Keratinocyte (primary cell): ENCODE results near the gene ZNF445. TPM values are rescaled to one million over a fixed set of nuclear protein-coding genes. Genes with fewer than 3 reads are reported as not detected.

Experiments
- DNase-seq: peaks from one replicate; pipeline ENCODE4 v3.0.0-alpha.2; 2011; ENCODE audit warnings: low read depth, missing footprints, low spot score
- FAIRE-seq: peaks from 2 replicates; lab custom pipeline; 2011; peaks lifted over from hg19 to GRCh38; lab: Jason Lieb, UNC
- H2AFZ ChIP-seq: 2 replicates; pipeline ENCODE4 v1.6.0; 2012; ENCODE audit warnings: low read length, control low read depth, inconsistent platforms; ENCODE audit not compliant: control insufficient read depth
- H3K27ac ChIP-seq: 2 replicates; pipeline ENCODE4 v1.5.1; 2011; ENCODE audit warnings: low read length; ENCODE audit not compliant: control insufficient read depth, insufficient read depth
- H3K27me3 ChIP-seq: 3 replicates; pipeline ENCODE4 v1.6.0; 2011; ENCODE audit warnings: low read length; ENCODE audit not compliant: control insufficient read depth, insufficient read depth; ENCODE audit errors: extremely low read depth
- H3K36me3 ChIP-seq, 2 experiments: 2 replicates in 1 of 2; 3 replicates in 1 of 2; pipeline ENCODE4 v1.5.1; 2011; ENCODE audit warnings: low read length in 2 of 2, mild to moderate bottlenecking in 1 of 2; ENCODE audit not compliant: control insufficient read depth in 2 of 2, insufficient read depth in 2 of 2; ENCODE audit errors: extremely low read depth in 1 of 2
- H3K4me1 ChIP-seq: 3 replicates; pipeline ENCODE4 v1.5.1; 2011; ENCODE audit warnings: low read length; ENCODE audit not compliant: control insufficient read depth, insufficient read depth; ENCODE audit errors: extremely low read depth
- H3K4me2 ChIP-seq: 3 replicates; pipeline ENCODE4 v1.6.0; 2011; ENCODE audit warnings: low read depth, low read length; ENCODE audit not compliant: control insufficient read depth, insufficient read depth; ENCODE audit errors: extremely low read depth
- H3K4me3 ChIP-seq, 3 experiments: fragments of 200-600 bp in 1 of 3; sonication (generic) in 1 of 3; 2 replicates in 2 of 3; 3 replicates in 1 of 3; pipeline ENCODE4 v1.5.1; 2011 to 2016; ENCODE audit warnings: low read length in 3 of 3, mild to moderate bottlenecking in 3 of 3, control low read depth in 2 of 3, inconsistent platforms in 1 of 3, low read depth in 1 of 3, mixed read lengths in 1 of 3, mixed run types in 1 of 3, moderate library complexity in 1 of 3; ENCODE audit not compliant: control insufficient read depth in 2 of 3, insufficient read depth in 2 of 3; ENCODE audit errors: extremely low read depth in 1 of 3
- H3K79me2 ChIP-seq: 2 replicates; pipeline ENCODE4 v1.6.0; 2012; ENCODE audit warnings: low read length; ENCODE audit not compliant: control insufficient read depth, insufficient read depth
- H3K9ac ChIP-seq: 3 replicates; pipeline ENCODE4 v1.6.0; 2011; ENCODE audit warnings: low read length; ENCODE audit not compliant: control insufficient read depth, insufficient read depth; ENCODE audit errors: extremely low read depth
- H3K9me1 ChIP-seq: 3 replicates; pipeline ENCODE4 v1.6.0; 2011; ENCODE audit warnings: low read length; ENCODE audit not compliant: control insufficient read depth, insufficient read depth; ENCODE audit errors: extremely low read depth
- H3K9me3 ChIP-seq: 2 replicates; pipeline ENCODE4 v1.5.1; 2012; ENCODE audit warnings: low read depth, low read length; ENCODE audit not compliant: control insufficient read depth
- H4K20me1 ChIP-seq: 3 replicates; pipeline ENCODE4 v1.6.0; 2011; ENCODE audit warnings: low read length; ENCODE audit not compliant: control insufficient read depth, insufficient read depth; ENCODE audit errors: extremely low read depth
- EZH2 ChIP-seq: IDR thresholded peaks from one replicate; pipeline ENCODE4 v1.6.1; 2012; ENCODE audit warnings: inconsistent platforms, mild to moderate bottlenecking, low read length, moderate library complexity
- dilution Hi-C: fragments of 300-500 bp; cut with MboI; formaldehyde crosslinking; loops from one replicate; pipeline ENCODE4 v1.7.0; 2020; ENCODE audit warnings: low sequenced_read_pairs; ENCODE audit not compliant: extremely low pct_ligation_motif_present
- polyA plus RNA-seq, 5 experiments: library from polyadenylated mRNA; depleted of rRNA in 3 of 5; stranded (reverse) in 3 of 5; stranded (forward) in 1 of 5; unstranded in 1 of 5; fragments of >200 nt; gene quantifications; 1 replicate in 1 of 5; 2 replicates in 3 of 5; 3 replicates in 1 of 5; pipeline versions ENCODE4 v1.2.1 to v1.2.3, GENCODE V29; 2011 to 2012; ENCODE audit warnings: missing spikeins in 2 of 5, low read depth in 1 of 5, low replicate concordance in 1 of 5
- TF ChIP-seq, protein P1 (sequence below), 3 experiments: IDR thresholded peaks in 1 of 3; conservative IDR thresholded peaks in 1 of 3; optimal IDR thresholded peaks in 1 of 3; 2 replicates in 2 of 3; 3 replicates in 1 of 3; pipeline versions ENCODE3 to v1.5.1; 2011; ENCODE audit warnings: low read length in 3 of 3, mild to moderate bottlenecking in 3 of 3, moderate library complexity in 2 of 3, control low read depth in 1 of 3, inconsistent platforms in 1 of 3; ENCODE audit not compliant: insufficient read depth in 2 of 3; ENCODE audit errors: extremely low read depth in 1 of 3

ZNF445 gene
- polyA plus RNA-seq, 1 donor (not counting 4 experiments of a cell fraction or from before 2014, with no cell fraction given) = 3.3 TPM

DNA sequence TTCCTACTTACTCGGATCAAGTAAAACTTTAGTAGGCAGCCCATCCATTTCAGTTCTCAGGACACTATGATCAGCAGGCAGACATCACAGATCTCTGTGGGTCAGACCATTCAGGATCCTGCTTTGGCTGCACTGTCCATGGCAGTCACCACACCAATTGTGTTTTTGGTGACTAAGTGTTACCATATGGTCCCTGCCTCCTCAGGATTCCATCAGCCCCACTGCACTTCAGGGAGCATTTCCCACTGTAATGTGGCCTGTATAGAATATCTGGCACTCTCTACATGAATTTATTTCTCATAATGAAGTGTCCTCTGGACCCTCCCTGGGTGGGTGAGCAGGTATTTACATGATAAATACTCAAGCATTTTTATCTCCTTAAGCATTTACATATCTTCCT, 41.3 kb downstream of the ZNF445 start:
- no peaks in the 10 kb centered on the region for H3K79me2 ChIP-seq
- H3K27ac ChIP-seq = no peak overlapping the region
- no peaks in the 10 kb centered on the region for H4K20me1 ChIP-seq
- H3K9me1 ChIP-seq = no peaks in the 10 kb centered on the region
- no peaks in the 10 kb centered on the region for H3K27me3 ChIP-seq
- peaks cover 0 to 2% of the 10 kb centered on the region in 2 experiments for H3K36me3 ChIP-seq
- no peaks in the 10 kb centered on the region for H3K9me3 ChIP-seq
- dilution Hi-C loops = no loop called here
- no peak overlapping the region for H3K4me2 ChIP-seq
- TF ChIP-seq, protein P1, sequence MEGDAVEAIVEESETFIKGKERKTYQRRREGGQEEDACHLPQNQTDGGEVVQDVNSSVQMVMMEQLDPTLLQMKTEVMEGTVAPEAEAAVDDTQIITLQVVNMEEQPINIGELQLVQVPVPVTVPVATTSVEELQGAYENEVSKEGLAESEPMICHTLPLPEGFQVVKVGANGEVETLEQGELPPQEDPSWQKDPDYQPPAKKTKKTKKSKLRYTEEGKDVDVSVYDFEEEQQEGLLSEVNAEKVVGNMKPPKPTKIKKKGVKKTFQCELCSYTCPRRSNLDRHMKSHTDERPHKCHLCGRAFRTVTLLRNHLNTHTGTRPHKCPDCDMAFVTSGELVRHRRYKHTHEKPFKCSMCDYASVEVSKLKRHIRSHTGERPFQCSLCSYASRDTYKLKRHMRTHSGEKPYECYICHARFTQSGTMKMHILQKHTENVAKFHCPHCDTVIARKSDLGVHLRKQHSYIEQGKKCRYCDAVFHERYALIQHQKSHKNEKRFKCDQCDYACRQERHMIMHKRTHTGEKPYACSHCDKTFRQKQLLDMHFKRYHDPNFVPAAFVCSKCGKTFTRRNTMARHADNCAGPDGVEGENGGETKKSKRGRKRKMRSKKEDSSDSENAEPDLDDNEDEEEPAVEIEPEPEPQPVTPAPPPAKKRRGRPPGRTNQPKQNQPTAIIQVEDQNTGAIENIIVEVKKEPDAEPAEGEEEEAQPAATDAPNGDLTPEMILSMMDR (optimal IDR thresholded peaks at IDR 0.05 in 1 of 3, IDR thresholded peaks at IDR 0.05 in 1 of 3, conservative IDR thresholded peaks at IDR 0.05 in 1 of 3; ENCODE audit: extremely low read depth in 1 of 3, insufficient read depth in 2 of 3, low read length in 3 of 3) = no peak
- no peak for TF ChIP-seq EZH2
- no peaks in the 10 kb centered on the region for H3K4me1 ChIP-seq
- H3K9ac ChIP-seq = no peak overlapping the region
- H3K4me3 ChIP-seq = no peak overlapping the region
- no peak overlapping the region for H2AFZ ChIP-seq
- DNase-seq (no peak), FAIRE-seq (no peak)

DNA sequence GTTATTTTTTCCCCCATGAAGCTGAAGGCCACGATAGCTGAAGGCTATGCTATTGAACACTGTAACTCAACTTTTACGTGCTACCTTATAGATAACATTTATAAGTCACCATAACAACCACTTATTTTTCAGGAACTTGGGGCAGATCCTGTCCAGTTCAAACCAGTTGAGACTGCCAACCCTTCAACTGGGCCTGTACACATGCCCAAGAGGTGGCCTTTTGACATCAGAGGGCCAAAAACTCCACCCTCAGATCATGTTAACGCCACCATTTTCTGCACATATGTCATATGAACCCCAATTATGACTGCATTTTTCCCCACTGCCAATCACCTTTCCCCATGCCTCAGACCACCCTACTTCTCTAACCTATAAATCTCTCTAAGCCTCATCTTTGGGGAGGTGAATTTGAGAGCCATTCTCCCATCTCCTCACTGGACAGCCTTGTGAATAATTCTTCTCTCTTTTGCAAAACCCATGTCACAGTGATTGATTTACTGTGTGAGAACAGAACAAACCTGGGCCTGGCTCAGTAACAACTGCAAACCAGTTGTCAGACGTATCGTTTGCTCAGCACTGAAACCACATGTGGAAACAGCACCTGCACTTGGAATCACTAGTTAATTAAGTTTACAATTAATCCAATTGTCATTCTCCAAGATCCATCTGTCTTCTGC, 42.5 kb downstream of the ZNF445 start:
- dilution Hi-C loops = no loop called here
- no peak overlapping the region for H3K27ac ChIP-seq
- no peaks in the 10 kb centered on the region for H3K9me3 ChIP-seq
- no peaks in the 10 kb centered on the region for H3K27me3 ChIP-seq
- no peaks in the 10 kb centered on the region for H3K79me2 ChIP-seq
- H3K36me3 ChIP-seq = peaks cover 0 to 2% of the 10 kb centered on the region in 2 experiments
- FAIRE-seq = no peak
- DNase-seq = no peak
- TF ChIP-seq EZH2 = no peak
- TF ChIP-seq, protein P1 (optimal IDR thresholded peaks at IDR 0.05 in 1 of 3, IDR thresholded peaks at IDR 0.05 in 1 of 3, conservative IDR thresholded peaks at IDR 0.05 in 1 of 3; ENCODE audit: extremely low read depth in 1 of 3, insufficient read depth in 2 of 3, low read length in 3 of 3) = no peak
- H3K4me3 ChIP-seq = no peak overlapping the region
- no peaks in the 10 kb centered on the region for H4K20me1 ChIP-seq
- H3K9me1 ChIP-seq = no peaks in the 10 kb centered on the region
- H3K9ac ChIP-seq = no peak overlapping the region
- H2AFZ ChIP-seq = no peak overlapping the region
- no peak overlapping the region for H3K4me2 ChIP-seq
- H3K4me1 ChIP-seq = no peaks in the 10 kb centered on the region
